ENCODE measurements around the gene LEFTY2.

DNA sequence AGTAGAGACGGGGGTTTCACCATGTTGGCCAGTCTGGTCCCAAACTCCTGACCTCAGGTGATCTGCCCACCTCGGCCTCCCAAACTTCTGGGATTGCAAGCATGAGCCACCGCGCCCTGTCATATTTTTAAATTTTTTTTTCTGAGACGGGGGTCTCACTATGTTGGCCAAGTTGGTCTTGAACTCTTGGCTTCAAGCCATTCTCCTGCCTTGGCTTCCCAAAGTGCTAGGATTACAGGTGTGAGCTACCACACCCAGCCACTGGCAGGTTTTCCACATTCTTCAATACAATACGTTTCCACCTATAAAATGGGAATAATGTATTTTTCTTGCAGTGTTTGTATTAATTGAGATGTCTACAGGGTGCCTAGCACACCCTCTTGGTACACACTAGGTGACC lies 48.7 kb downstream of the LEFTY2 start:
- TF ChIP-seq EP300 (conservative IDR thresholded peaks at IDR 0.05; ENCODE audit: poor library complexity, severe bottlenecking) (no peak), CTCF (IDR thresholded peaks at IDR 0.05; ENCODE audit: poor library complexity, severe bottlenecking) (no peak), POLR2AphosphoS5 (IDR thresholded peaks at IDR 0.05) (no peak), SMC3 (conservative IDR thresholded peaks at IDR 0.05; ENCODE audit: poor library complexity) (no peak), RAD21 (conservative IDR thresholded peaks at IDR 0.05) (no peak), TAF1 (IDR thresholded peaks at IDR 0.05; ENCODE audit: low read depth) (no peak)

Data from neural cell (in vitro differentiated cells).